Measurements from ENCODE around the gene MAPK14.

The MAPK14 gene

GRCh38 chr6:36114798-36115408 is 87.3 kb downstream of the MAPK14 start:
- ChIA-PET POLR2A (no interaction called here), CTCF (no interaction called here)
- TF ChIP-seq L3MBTL2 (conservative IDR thresholded peaks at IDR 0.05) (no peak), SP1 (IDR thresholded peaks at IDR 0.05) (no peak), NFRKB (IDR thresholded peaks at IDR 0.05) (no peak), FOXK2 (IDR thresholded peaks at IDR 0.05) (no peak), FOXM1 (IDR thresholded peaks at IDR 0.05; ENCODE audit: borderline replicate concordance) (no peak), LEF1 (IDR thresholded peaks at IDR 0.05; ENCODE audit: borderline replicate concordance) (no peak), PKNOX1 (IDR thresholded peaks at IDR 0.05) (no peak), SUZ12 (IDR thresholded peaks at IDR 0.05) (no peak), FOXA1 (IDR thresholded peaks at IDR 0.05) (no peak), ZNF384 (IDR thresholded peaks at IDR 0.05) (no peak), CTBP1 (IDR thresholded peaks at IDR 0.05; ENCODE audit: borderline replicate concordance) (no peak), HDGF (IDR thresholded peaks at IDR 0.05; ENCODE audit: borderline replicate concordance) (no peak), ELF4 (IDR thresholded peaks at IDR 0.05) (no peak), ARNT (IDR thresholded peaks at IDR 0.05) (no peak)
- DNase-seq (ENCODE audit: extremely low spot score) = no peak

GRCh38 chr6:36115412-36115811 is 87.8 kb downstream of the MAPK14 start:
- ChIA-PET POLR2A (no interaction called here), CTCF (interaction anchor here (0.7 kb wide), 1 partner anchor 19 kb away, joined by 4 read pairs; no protein-coding TSS in a partner anchor)
- no peak for DNase-seq (ENCODE audit: extremely low spot score)
- no peak for TF ChIP-seq NFRKB (IDR thresholded peaks at IDR 0.05)
- no peak for TF ChIP-seq HDGF (IDR thresholded peaks at IDR 0.05; ENCODE audit: borderline replicate concordance)
- TF ChIP-seq ARNT (IDR thresholded peaks at IDR 0.05) = no peak
- no peak for TF ChIP-seq LEF1 (IDR thresholded peaks at IDR 0.05; ENCODE audit: borderline replicate concordance)
- TF ChIP-seq FOXK2 (IDR thresholded peaks at IDR 0.05) = no peak
- TF ChIP-seq FOXM1 (IDR thresholded peaks at IDR 0.05; ENCODE audit: borderline replicate concordance) = no peak
- no peak for TF ChIP-seq PKNOX1 (IDR thresholded peaks at IDR 0.05)
- TF ChIP-seq CTBP1 (IDR thresholded peaks at IDR 0.05; ENCODE audit: borderline replicate concordance) = no peak
- no peak for TF ChIP-seq TARDBP (IDR thresholded peaks at IDR 0.05)
- no peak for TF ChIP-seq FOXA1 (IDR thresholded peaks at IDR 0.05)
- TF ChIP-seq SP1 (IDR thresholded peaks at IDR 0.05) = no peak
- no peak for TF ChIP-seq BHLHE40 (IDR thresholded peaks at IDR 0.05; ENCODE audit: borderline replicate concordance)
- no peak for TF ChIP-seq ZNF384 (IDR thresholded peaks at IDR 0.05)
- TF ChIP-seq SUZ12 (IDR thresholded peaks at IDR 0.05) = no peak
- TF ChIP-seq ELF4 (IDR thresholded peaks at IDR 0.05) = no peak
- TF ChIP-seq L3MBTL2 (conservative IDR thresholded peaks at IDR 0.05) = no peak

GRCh38 chr6:36116066-36116864 is 88.7 kb downstream of the MAPK14 start:
- TF ChIP-seq HDGF (IDR thresholded peaks at IDR 0.05; ENCODE audit: borderline replicate concordance) (no peak), SUZ12 (IDR thresholded peaks at IDR 0.05) (no peak), ELF4 (IDR thresholded peaks at IDR 0.05) (no peak), L3MBTL2 (conservative IDR thresholded peaks at IDR 0.05) (no peak), LEF1 (IDR thresholded peaks at IDR 0.05; ENCODE audit: borderline replicate concordance) (no peak), ARNT (IDR thresholded peaks at IDR 0.05) (no peak), ZNF384 (IDR thresholded peaks at IDR 0.05) (no peak), BHLHE40 (IDR thresholded peaks at IDR 0.05; ENCODE audit: borderline replicate concordance) (no peak)
- ChIA-PET POLR2A (no interaction called here), CTCF (interaction anchor here (0.7 kb wide), 1 partner anchor 20 kb away, joined by 4 read pairs; no protein-coding TSS in a partner anchor)
- no peak for DNase-seq (ENCODE audit: extremely low spot score)

GRCh38 chr6:36116943-36117342 is 89.3 kb downstream of the MAPK14 start:
- CTCF ChIA-PET = no interaction called here
- TF ChIP-seq FOXA1 (IDR thresholded peaks at IDR 0.05) (no peak), ZNF384 (IDR thresholded peaks at IDR 0.05) (no peak), LEF1 (IDR thresholded peaks at IDR 0.05; ENCODE audit: borderline replicate concordance) (no peak), FOXK2 (IDR thresholded peaks at IDR 0.05) (no peak), TARDBP (IDR thresholded peaks at IDR 0.05) (no peak), SUZ12 (IDR thresholded peaks at IDR 0.05) (no peak), BHLHE40 (IDR thresholded peaks at IDR 0.05; ENCODE audit: borderline replicate concordance) (no peak), SP1 (IDR thresholded peaks at IDR 0.05) (no peak), NFRKB (IDR thresholded peaks at IDR 0.05) (no peak), CTBP1 (IDR thresholded peaks at IDR 0.05; ENCODE audit: borderline replicate concordance) (no peak), L3MBTL2 (conservative IDR thresholded peaks at IDR 0.05) (no peak), ELF4 (IDR thresholded peaks at IDR 0.05) (no peak), FOXM1 (IDR thresholded peaks at IDR 0.05; ENCODE audit: borderline replicate concordance) (no peak)
- DNase-seq (ENCODE audit: extremely low spot score) = no peak
- POLR2A ChIA-PET = no interaction called here

- TF ChIP-seq FOXK2 (IDR thresholded peaks at IDR 0.05) (no peak), FOXA1 (IDR thresholded peaks at IDR 0.05) (no peak), ZNF384 (IDR thresholded peaks at IDR 0.05) (no peak), SP1 (IDR thresholded peaks at IDR 0.05) (no peak), ELF4 (IDR thresholded peaks at IDR 0.05) (no peak), NFRKB (IDR thresholded peaks at IDR 0.05) (no peak), TARDBP (IDR thresholded peaks at IDR 0.05) (no peak), HDGF (IDR thresholded peaks at IDR 0.05; ENCODE audit: borderline replicate concordance) (no peak), LEF1 (IDR thresholded peaks at IDR 0.05; ENCODE audit: borderline replicate concordance) (no peak), BHLHE40 (IDR thresholded peaks at IDR 0.05; ENCODE audit: borderline replicate concordance) (no peak), ARNT (IDR thresholded peaks at IDR 0.05) (no peak), L3MBTL2 (conservative IDR thresholded peaks at IDR 0.05) (no peak), PKNOX1 (IDR thresholded peaks at IDR 0.05) (no peak), CTBP1 (IDR thresholded peaks at IDR 0.05; ENCODE audit: borderline replicate concordance) (no peak), SUZ12 (IDR thresholded peaks at IDR 0.05) (no peak), FOXM1 (IDR thresholded peaks at IDR 0.05; ENCODE audit: borderline replicate concordance) (no peak)
- CTCF ChIA-PET = no interaction called here
- POLR2A ChIA-PET = no interaction called here
- no peak for DNase-seq (ENCODE audit: extremely low spot score)
These were observed 90.3 kb downstream of the MAPK14 start for GRCh38 chr6:36117658-36118549.
